Urinary bladder (tissue), 4 donors: ENCODE data around the gene DLK1. TPM values are rescaled to one million over a fixed set of nuclear protein-coding genes. Genes with fewer than 3 reads are reported as not detected.

ENCODE experiments used
- DNase-seq: peaks from one replicate; pipeline ENCODE4 v3.0.0-alpha.2; 2015; ENCODE audit errors: extremely low spot score
- H3K27ac ChIP-seq: one replicate; pipeline ENCODE4 v1.5.1; 2013; ENCODE audit warnings: low read depth, mild to moderate bottlenecking, moderate library complexity
- H3K36me3 ChIP-seq: one replicate; pipeline ENCODE4 v1.6.1; 2013; ENCODE audit warnings: mild to moderate bottlenecking, moderate library complexity; ENCODE audit not compliant: insufficient read depth
- H3K4me1 ChIP-seq: one replicate; pipeline ENCODE4 v1.6.1; 2013; ENCODE audit warnings: mild to moderate bottlenecking, moderate library complexity; ENCODE audit not compliant: insufficient read depth
- H3K4me3 ChIP-seq: one replicate; pipeline ENCODE4 v1.5.1; 2013; ENCODE audit warnings: low read depth, low read length
- WGBS: extraction: QIAGEN DNeasy Blood & Tissue Kit; methylation state at CpG from one replicate; pipeline ENCODE4 v1.1.7; 2013; 5-methylcytosine and 5-hydroxymethylcytosine counted together
- polyA plus RNA-seq: library from polyadenylated mRNA; stranded (reverse); fragments of 200-250 nt; gene quantifications from one replicate; pipeline ENCODE4 v1.2.3, GENCODE V29; 2013
- total RNA-seq: library from RNA; depleted of rRNA; stranded (reverse); fragments of >200 nt; gene quantifications from one replicate; pipeline ENCODE4 v1.2.3, GENCODE V29; 2014
- donor health status: healthy with polysubstance abuse.
- donor health status: healthy.

The DLK1 gene
- total and polyA plus RNA-seq, 2 donors: 7.1 to 87.3 TPM

GRCh38 chr14:100771121-100771800 lies 44.6 kb downstream of the DLK1 start:
- DNase-seq: no peak
- no peaks in the 10 kb centered on the region for H3K4me1 ChIP-seq
- no peak overlapping the region for H3K4me3 ChIP-seq
- WGBS: 55% methylated on average over 13 of the region's 13 CpGs
- H3K27ac ChIP-seq: no peak overlapping the region
- no peaks in the 10 kb centered on the region for H3K36me3 ChIP-seq

- Histone ChIP-seq H3K36me3 (no peaks in the 10 kb centered on the region), H3K4me3 (no peak overlapping the region), H3K27ac (no peak overlapping the region), H3K4me1 (no peaks in the 10 kb centered on the region)
- DNase-seq: no peak
- WGBS: 81% methylated on average over 9 of the region's 9 CpGs
These were observed 46.0 kb downstream of the DLK1 start for GRCh38 chr14:100772607-100773165.

DNA sequence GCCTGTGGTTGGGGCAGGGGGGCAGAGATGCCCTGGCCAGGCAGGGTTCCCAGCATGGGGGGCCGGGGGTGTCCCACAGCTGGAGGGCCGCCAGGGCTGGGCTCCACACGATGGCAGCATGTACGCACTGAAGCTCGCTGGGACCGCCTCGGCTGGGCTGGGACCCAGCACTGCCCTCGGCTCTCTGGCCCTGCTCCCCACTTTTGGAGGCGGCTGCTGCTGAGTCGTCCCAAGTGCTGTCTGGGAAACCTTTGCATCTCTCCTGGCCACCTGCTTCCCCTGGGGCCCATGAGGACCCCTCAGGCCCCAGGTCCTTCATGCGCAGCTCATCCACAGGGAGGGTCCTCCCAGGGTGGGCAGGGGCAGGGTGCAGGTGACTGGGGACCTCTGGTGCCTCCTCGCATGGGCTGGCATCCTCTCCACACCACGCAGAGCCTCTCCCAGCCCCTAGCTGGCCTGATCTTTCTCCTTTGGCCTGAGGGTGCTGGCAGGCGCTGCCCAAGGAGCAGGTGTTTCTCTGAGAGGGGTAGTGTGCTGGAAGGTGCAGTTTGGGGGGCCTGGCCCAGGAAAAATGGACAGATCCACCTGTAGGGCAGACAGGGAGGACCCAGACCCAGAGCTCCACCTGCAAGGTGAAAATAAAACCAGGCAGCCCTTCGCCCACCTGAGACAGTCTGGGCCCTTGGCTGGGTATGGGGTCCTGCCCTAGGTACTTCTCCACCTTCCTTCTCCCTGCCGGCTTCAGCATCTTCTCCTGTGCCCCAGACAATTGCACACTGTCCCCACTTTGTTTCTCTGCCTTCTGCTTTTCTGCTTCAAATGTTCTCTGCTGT lies 46.9 kb downstream of the DLK1 start:
- WGBS: 89% methylated on average over 16 of the region's 16 CpGs
- Histone ChIP-seq H3K4me1 (no peaks in the 10 kb centered on the region), H3K27ac (no peak overlapping the region), H3K4me3 (no peak overlapping the region), H3K36me3 (no peaks in the 10 kb centered on the region)
- no peak for DNase-seq

DNA sequence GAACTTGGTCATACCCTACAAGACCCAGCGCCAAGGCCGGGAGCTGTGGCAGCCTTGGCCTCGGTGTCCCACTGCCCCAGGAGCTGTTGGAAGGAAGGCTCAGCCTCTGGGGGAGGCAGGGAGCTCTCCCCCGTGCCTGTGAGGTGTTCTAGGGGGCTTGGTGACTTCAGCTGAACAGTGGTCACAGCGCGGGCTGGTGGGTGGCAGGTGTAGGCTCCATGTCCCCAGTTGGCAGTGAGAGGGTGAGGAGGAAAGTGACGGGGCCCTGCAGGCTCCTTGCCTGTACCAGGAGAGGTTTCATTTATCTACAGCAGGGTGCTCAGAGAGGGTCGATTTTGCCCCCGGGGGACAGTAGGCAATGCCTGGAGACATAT lies 47.5 kb downstream of the DLK1 start:
- no peak overlapping the region for H3K27ac ChIP-seq
- no peaks in the 10 kb centered on the region for H3K4me1 ChIP-seq
- H3K4me3 ChIP-seq: no peak overlapping the region
- WGBS: 90% methylated on average over 9 of the region's 9 CpGs
- no peak for DNase-seq
- H3K36me3 ChIP-seq: no peaks in the 10 kb centered on the region

DNA sequence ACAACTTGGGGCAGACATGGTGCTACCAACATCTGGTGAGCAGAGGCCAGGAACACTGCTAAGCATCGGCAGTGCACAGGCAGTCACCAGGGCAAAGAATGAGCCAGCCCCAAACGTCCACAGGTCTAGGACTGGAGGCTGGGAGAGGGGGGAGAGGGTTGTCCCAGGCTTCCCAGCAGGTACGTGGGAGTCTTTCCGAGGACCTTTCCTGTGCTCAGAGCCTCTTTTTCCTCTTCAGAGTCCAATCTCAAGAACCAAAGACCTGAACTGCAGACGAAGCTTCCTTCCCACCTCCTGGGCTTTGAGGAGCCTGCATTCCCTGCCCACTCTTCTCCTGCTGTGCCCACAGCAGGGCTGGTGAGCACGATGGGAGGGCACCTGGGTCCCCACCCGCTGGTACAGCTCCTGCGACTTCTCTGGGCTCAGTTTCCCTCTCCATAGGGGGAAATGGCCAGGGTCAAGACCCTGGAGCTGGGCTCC lies 48.7 kb downstream of the DLK1 start:
- no peak for DNase-seq
- no peaks in the 10 kb centered on the region for H3K36me3 ChIP-seq
- H3K4me1 ChIP-seq: no peaks in the 10 kb centered on the region
- no peak overlapping the region for H3K27ac ChIP-seq
- H3K4me3 ChIP-seq: no peak overlapping the region
- 84% methylated on average over 8 of the region's 8 CpGs for WGBS

GRCh38 chr14:100775831-100776591 lies 49.3 kb downstream of the DLK1 start:
- WGBS: 50% methylated on average over 20 of the region's 20 CpGs
- H3K4me3 ChIP-seq: no peak overlapping the region
- no peak for DNase-seq
- no peak overlapping the region for H3K27ac ChIP-seq
- H3K36me3 ChIP-seq: no peaks in the 10 kb centered on the region
- H3K4me1 ChIP-seq: no peaks in the 10 kb centered on the region

DNA sequence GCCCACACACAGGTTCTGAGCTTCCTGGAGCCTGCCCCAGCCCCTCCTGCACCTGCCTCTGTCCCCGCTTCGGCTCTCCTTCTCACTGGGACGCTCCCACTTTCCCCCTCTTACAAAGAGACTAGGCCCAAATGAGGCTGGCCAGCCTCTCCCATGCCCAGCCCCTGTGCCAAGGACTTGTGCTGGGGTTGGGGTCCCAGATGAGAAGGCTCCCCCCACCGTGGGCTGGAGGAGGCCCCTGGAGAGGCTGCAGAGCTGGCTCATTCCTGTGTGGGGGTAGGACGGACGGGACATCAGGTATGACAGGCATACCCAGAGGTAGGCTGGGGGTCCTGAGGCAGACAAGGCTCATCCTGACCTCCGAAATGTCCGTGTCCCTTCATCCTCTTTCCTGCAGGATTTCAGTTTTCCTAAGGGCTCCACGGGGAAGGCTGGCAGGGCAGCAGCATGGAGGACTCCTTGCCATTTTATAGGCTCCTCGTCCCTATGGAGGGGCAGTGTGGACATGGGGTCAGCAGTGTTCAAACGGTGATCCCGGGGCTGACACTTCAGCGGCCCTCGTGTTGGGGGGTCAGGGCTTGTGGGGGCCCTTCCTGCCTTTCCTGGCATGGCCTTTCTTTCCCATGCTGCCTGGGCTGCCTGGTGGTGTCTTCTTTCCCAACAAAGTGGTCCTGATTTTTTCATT lies 50.1 kb downstream of the DLK1 start:
- Histone ChIP-seq H3K4me3 (no peak overlapping the region), H3K4me1 (no peaks in the 10 kb centered on the region), H3K27ac (no peak overlapping the region), H3K36me3 (no peaks in the 10 kb centered on the region)
- 86% methylated on average over 14 of the region's 14 CpGs for WGBS
- no peak for DNase-seq

- H3K36me3 ChIP-seq: no peaks in the 10 kb centered on the region
- DNase-seq: no peak
- no peaks in the 10 kb centered on the region for H3K4me1 ChIP-seq
- H3K27ac ChIP-seq: no peak overlapping the region
- 86% methylated on average over 11 of the region's 11 CpGs for WGBS
- no peak overlapping the region for H3K4me3 ChIP-seq
These were observed 50.7 kb downstream of the DLK1 start for GRCh38 chr14:100777366-100777817.

- 80% methylated on average over 22 of the region's 22 CpGs for WGBS
- Histone ChIP-seq H3K4me1 (no peaks in the 10 kb centered on the region), H3K4me3 (no peak overlapping the region), H3K36me3 (no peaks in the 10 kb centered on the region), H3K27ac (no peak overlapping the region)
- no peak for DNase-seq
These were observed 51.3 kb downstream of the DLK1 start for GRCh38 chr14:100777818-100778525.

- H3K4me3 ChIP-seq: no peak overlapping the region
- no peaks in the 10 kb centered on the region for H3K4me1 ChIP-seq
- no peaks in the 10 kb centered on the region for H3K36me3 ChIP-seq
- H3K27ac ChIP-seq: no peak overlapping the region
- 92% methylated on average over 7 of the region's 7 CpGs for WGBS
- no peak for DNase-seq
These were observed 51.8 kb downstream of the DLK1 start for GRCh38 chr14:100778526-100778882.

GRCh38 chr14:100778951-100779690 lies 52.4 kb downstream of the DLK1 start:
- DNase-seq: no peak

GRCh38 chr14:100779691-100780080 lies 53.0 kb downstream of the DLK1 start:
- no peak for DNase-seq
- H3K4me1 ChIP-seq: no peaks in the 10 kb centered on the region
- H3K27ac ChIP-seq: no peak overlapping the region

More at GRCh38 chr14:100778951-100779690, 52.4 kb downstream of the DLK1 start:
- H3K4me1 ChIP-seq: no peaks in the 10 kb centered on the region
- H3K36me3 ChIP-seq: no peaks in the 10 kb centered on the region
- no peak overlapping the region for H3K27ac ChIP-seq
- 90% methylated on average over 24 of the region's 24 CpGs for WGBS
- no peak overlapping the region for H3K4me3 ChIP-seq

More at GRCh38 chr14:100779691-100780080, 53.0 kb downstream of the DLK1 start:
- H3K36me3 ChIP-seq: no peaks in the 10 kb centered on the region
- WGBS: 94% methylated on average over 13 of the region's 13 CpGs
- H3K4me3 ChIP-seq: no peak overlapping the region
